Osteoblast (primary cell): ENCODE results near the gene COL3A1. TPM values are rescaled to one million over a fixed set of nuclear protein-coding genes. Genes with fewer than 3 reads are reported as not detected.

Experiments used
- DNase-seq: peaks from one replicate; pipeline ENCODE4 v3.0.0; 2011; ENCODE audit warnings: low spot score, mixed read lengths; ENCODE audit not compliant: insufficient read length; ENCODE audit errors: missing footprints
- H2AFZ ChIP-seq: 2 replicates; pipeline ENCODE4 v1.6.0; 2011; ENCODE audit warnings: mild to moderate bottlenecking, low read length
- H3K27ac ChIP-seq: 2 replicates; pipeline ENCODE4 v1.5.1; 2011; ENCODE audit warnings: mild to moderate bottlenecking, low read depth, low read length, moderate library complexity
- H3K27me3 ChIP-seq: 2 replicates; pipeline ENCODE4 v1.6.0; 2012; ENCODE audit warnings: mild to moderate bottlenecking, control low read depth, inconsistent platforms, low read length, moderate library complexity; ENCODE audit not compliant: insufficient read depth
- H3K36me3 ChIP-seq: 2 replicates; pipeline ENCODE4 v1.5.1; 2011; ENCODE audit warnings: mild to moderate bottlenecking, low read length, control low read depth, moderate library complexity; ENCODE audit not compliant: insufficient read depth
- H3K4me1 ChIP-seq: 2 replicates; pipeline ENCODE4 v1.5.1; 2011; ENCODE audit warnings: mild to moderate bottlenecking, low read length, control low read depth, moderate library complexity; ENCODE audit not compliant: insufficient read depth
- H3K4me2 ChIP-seq: 2 replicates; pipeline ENCODE4 v1.6.0; 2011; ENCODE audit warnings: mild to moderate bottlenecking, low read length; ENCODE audit not compliant: insufficient read depth
- H3K4me3 ChIP-seq: fragments of 200-600 bp; sonication (generic); 3 replicates; pipeline ENCODE4 v1.5.1; 2012; ENCODE audit warnings: mild to moderate bottlenecking, low read length, inconsistent platforms; ENCODE audit not compliant: insufficient read depth
- H3K79me2 ChIP-seq: 2 replicates; pipeline ENCODE4 v1.6.0; 2012; ENCODE audit warnings: mild to moderate bottlenecking, low read length, control low read depth, inconsistent platforms; ENCODE audit not compliant: insufficient read depth
- H3K9me3 ChIP-seq: 2 replicates; pipeline ENCODE4 v1.5.1; 2011; ENCODE audit warnings: low read depth, low read length, control low read depth
- H4K20me1 ChIP-seq: 2 replicates; pipeline ENCODE4 v1.6.0; 2012; ENCODE audit warnings: mild to moderate bottlenecking, low read length, control low read depth; ENCODE audit not compliant: insufficient read depth
- total RNA-seq: library from RNA; depleted of rRNA; stranded (reverse); fragments of >200 nt; gene quantifications from 2 replicates; pipeline ENCODE4 v1.2.3, GENCODE V29; 2012
- TF ChIP-seq, protein P1 (sequence below): IDR thresholded peaks from 2 replicates; pipeline ENCODE4 v1.5.1; 2011; ENCODE audit warnings: mild to moderate bottlenecking, low read depth, low read length, moderate library complexity; ENCODE audit errors: extremely low read depth

The COL3A1 gene
- total RNA-seq, 1 donor, result 5,672 TPM

DNA sequence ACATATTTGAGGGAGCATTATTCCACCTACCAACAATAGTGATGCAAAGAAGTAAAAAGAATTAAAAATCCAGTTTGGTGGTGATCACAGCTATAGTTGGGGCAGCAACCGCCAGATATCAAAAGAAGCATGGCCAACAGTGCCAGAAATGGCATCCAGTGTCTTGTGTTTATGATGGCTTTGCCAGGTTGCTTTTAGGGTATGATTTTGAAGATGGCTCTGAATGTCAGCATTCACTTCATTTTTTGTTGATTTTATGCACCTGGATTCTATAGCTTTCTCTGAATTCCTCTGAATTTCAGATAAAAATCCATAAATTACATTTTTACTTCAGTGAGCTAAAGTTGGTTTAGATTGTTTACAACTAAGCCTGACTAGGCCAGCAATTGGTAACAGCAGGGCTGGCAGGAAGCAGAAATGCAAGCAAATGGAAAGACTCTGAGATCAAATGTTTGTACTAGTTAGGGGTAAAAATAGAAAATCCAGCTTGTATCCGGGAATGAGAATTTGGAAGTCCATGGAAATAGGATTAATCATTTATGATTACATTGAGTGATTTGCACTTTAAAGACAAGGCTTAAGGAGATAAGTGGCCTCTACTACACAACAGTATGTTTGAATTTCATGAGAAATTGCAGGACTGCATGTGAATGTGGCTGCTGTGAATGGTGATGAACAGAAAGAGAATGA lies 40.4 kb downstream of the COL3A1 start:
- H3K9me3 ChIP-seq, result no peaks in the 10 kb centered on the region
- peaks cover 29% of the 10 kb centered on the region for H3K36me3 ChIP-seq
- H4K20me1 ChIP-seq, result no peaks in the 10 kb centered on the region
- no peak overlapping the region for H3K4me3 ChIP-seq
- peaks cover 28% of the 10 kb centered on the region for H3K4me1 ChIP-seq
- no peaks in the 10 kb centered on the region for H3K27me3 ChIP-seq
- H3K4me2 ChIP-seq, result no peak overlapping the region
- no peaks in the 10 kb centered on the region for H3K79me2 ChIP-seq
- H3K27ac ChIP-seq, result peak overlapping the region; percentile 33
- H2AFZ ChIP-seq, result no peak overlapping the region
- DNase-seq, result no peak
- TF ChIP-seq, protein P1, sequence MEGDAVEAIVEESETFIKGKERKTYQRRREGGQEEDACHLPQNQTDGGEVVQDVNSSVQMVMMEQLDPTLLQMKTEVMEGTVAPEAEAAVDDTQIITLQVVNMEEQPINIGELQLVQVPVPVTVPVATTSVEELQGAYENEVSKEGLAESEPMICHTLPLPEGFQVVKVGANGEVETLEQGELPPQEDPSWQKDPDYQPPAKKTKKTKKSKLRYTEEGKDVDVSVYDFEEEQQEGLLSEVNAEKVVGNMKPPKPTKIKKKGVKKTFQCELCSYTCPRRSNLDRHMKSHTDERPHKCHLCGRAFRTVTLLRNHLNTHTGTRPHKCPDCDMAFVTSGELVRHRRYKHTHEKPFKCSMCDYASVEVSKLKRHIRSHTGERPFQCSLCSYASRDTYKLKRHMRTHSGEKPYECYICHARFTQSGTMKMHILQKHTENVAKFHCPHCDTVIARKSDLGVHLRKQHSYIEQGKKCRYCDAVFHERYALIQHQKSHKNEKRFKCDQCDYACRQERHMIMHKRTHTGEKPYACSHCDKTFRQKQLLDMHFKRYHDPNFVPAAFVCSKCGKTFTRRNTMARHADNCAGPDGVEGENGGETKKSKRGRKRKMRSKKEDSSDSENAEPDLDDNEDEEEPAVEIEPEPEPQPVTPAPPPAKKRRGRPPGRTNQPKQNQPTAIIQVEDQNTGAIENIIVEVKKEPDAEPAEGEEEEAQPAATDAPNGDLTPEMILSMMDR, result no peak

- no peaks in the 10 kb centered on the region for H3K79me2 ChIP-seq
- TF ChIP-seq, protein P1, result no peak
- no peak overlapping the region for H2AFZ ChIP-seq
- H3K27me3 ChIP-seq, result no peaks in the 10 kb centered on the region
- DNase-seq, result no peak
- H3K27ac ChIP-seq, result peak overlapping the region; percentile 33
- H3K4me3 ChIP-seq, result no peak overlapping the region
- no peak overlapping the region for H3K4me2 ChIP-seq
- H3K9me3 ChIP-seq, result no peaks in the 10 kb centered on the region
- H4K20me1 ChIP-seq, result no peaks in the 10 kb centered on the region
- peaks cover 21% of the 10 kb centered on the region for H3K36me3 ChIP-seq
- peaks cover 30% of the 10 kb centered on the region for H3K4me1 ChIP-seq
Observed at GRCh38 chr2:189015359-189015758, 41.2 kb downstream of the COL3A1 start.

DNA sequence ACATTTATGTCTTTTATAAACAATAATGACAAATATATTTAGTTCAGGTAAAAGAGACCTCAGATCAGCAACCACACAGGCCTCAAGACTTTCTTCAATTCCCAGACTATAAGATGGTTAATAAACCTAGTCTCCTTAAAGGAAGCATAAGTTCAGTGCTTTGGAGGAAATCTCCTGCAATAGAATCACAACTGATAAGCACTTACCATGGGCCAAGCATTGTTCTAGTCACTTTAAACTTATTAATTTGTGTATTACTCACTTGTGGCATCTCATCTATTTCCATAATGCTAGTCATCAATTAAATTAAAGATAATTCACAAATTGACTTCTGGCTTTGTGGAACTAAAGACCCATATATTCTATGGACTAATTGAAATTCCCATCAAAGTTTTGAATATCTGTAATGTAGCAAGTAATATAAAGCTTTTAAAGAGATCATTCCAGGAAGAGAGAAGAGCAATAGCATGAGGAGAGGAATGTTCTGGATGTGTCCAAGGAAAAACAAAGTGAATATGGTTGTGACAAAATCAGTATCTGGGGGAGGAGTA lies 42.2 kb downstream of the COL3A1 start:
- TF ChIP-seq, protein P1, result no peak
- Histone ChIP-seq H3K27ac (no peak overlapping the region), H3K4me2 (no peak overlapping the region), H4K20me1 (no peaks in the 10 kb centered on the region), H3K4me1 (peaks cover 31% of the 10 kb centered on the region), H3K79me2 (no peaks in the 10 kb centered on the region), H3K9me3 (no peaks in the 10 kb centered on the region), H3K4me3 (no peak overlapping the region), H2AFZ (no peak overlapping the region), H3K36me3 (peaks cover 11% of the 10 kb centered on the region), H3K27me3 (no peaks in the 10 kb centered on the region)
- no peak for DNase-seq

DNA sequence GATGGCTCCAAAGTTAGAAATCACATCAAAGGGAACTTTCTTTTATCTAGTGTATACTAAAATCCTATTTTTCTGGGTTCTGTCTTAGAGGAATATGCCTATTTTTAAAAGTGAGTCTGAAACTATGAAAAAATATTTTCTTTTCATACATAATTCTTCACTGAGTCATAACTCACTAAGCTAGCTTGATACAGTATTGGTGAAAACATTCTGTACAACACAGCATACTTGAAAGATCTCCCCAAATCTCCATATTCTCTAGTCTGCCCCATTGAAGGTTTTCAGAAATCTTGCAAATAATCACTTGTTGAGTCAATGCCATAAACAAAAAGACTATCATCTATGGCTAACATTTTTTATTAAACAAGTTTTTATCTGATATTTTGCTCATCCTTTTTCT lies 44.5 kb downstream of the COL3A1 start:
- H3K27me3 ChIP-seq, result no peaks in the 10 kb centered on the region
- H3K36me3 ChIP-seq, result no peaks in the 10 kb centered on the region
- H3K4me2 ChIP-seq, result peak overlapping the region; percentile 6
- no peak overlapping the region for H2AFZ ChIP-seq
- H3K4me1 ChIP-seq, result peaks cover 44% of the 10 kb centered on the region
- no peaks in the 10 kb centered on the region for H4K20me1 ChIP-seq
- peak overlapping the region; percentile 27 for H3K27ac ChIP-seq
- H3K4me3 ChIP-seq, result no peak overlapping the region
- no peaks in the 10 kb centered on the region for H3K79me2 ChIP-seq
- peak; percentile 58 for DNase-seq
- no peaks in the 10 kb centered on the region for H3K9me3 ChIP-seq
- TF ChIP-seq, protein P1, result no peak
